Measurements from ENCODE around the gene EIF2AK3.

GRCh38 chr2:88600038-88600465 lies 27.2 kb downstream of the EIF2AK3 start:
- TF ChIP-seq, protein P1, sequence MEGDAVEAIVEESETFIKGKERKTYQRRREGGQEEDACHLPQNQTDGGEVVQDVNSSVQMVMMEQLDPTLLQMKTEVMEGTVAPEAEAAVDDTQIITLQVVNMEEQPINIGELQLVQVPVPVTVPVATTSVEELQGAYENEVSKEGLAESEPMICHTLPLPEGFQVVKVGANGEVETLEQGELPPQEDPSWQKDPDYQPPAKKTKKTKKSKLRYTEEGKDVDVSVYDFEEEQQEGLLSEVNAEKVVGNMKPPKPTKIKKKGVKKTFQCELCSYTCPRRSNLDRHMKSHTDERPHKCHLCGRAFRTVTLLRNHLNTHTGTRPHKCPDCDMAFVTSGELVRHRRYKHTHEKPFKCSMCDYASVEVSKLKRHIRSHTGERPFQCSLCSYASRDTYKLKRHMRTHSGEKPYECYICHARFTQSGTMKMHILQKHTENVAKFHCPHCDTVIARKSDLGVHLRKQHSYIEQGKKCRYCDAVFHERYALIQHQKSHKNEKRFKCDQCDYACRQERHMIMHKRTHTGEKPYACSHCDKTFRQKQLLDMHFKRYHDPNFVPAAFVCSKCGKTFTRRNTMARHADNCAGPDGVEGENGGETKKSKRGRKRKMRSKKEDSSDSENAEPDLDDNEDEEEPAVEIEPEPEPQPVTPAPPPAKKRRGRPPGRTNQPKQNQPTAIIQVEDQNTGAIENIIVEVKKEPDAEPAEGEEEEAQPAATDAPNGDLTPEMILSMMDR (IDR thresholded peaks at IDR 0.05), result no peak
- TF ChIP-seq POLR2A (IDR thresholded peaks at IDR 0.05), result no peak
- TF ChIP-seq EP300 (IDR thresholded peaks at IDR 0.05), result peak in 2 of 4 donors; percentile 11 to 68

All from upper lobe of left lung (tissue), 4 donors.